Skeletal muscle tissue (tissue), 4 donors: Measurements from ENCODE around the gene ARHGAP31. TPM values are rescaled to one million over a fixed set of nuclear protein-coding genes. Genes with fewer than 3 reads are reported as not detected.

Source experiments
- H3K27ac ChIP-seq: one replicate; pipeline ENCODE4 v1.7.0; 2013; ENCODE audit warnings: mild to moderate bottlenecking, low read depth, low read length, inconsistent platforms
- H3K27me3 ChIP-seq, 3 donors: one replicate each; pipeline ENCODE4 v1.7.0; 2013; ENCODE audit warnings: low read length in 3 of 3; ENCODE audit not compliant: control insufficient read depth in 3 of 3, insufficient read depth in 3 of 3
- H3K36me3 ChIP-seq, 3 donors: one replicate each; pipeline ENCODE4 v1.7.0; 2013; ENCODE audit warnings: low read length in 3 of 3; ENCODE audit not compliant: control insufficient read depth in 3 of 3, insufficient read depth in 3 of 3
- H3K4me1 ChIP-seq, 3 donors: one replicate each; pipeline ENCODE4 v1.7.0; 2013; ENCODE audit warnings: low read length in 3 of 3, mild to moderate bottlenecking in 3 of 3; ENCODE audit not compliant: control insufficient read depth in 3 of 3, insufficient read depth in 3 of 3
- H3K4me3 ChIP-seq, 3 donors: one replicate each; pipeline ENCODE4 v1.7.0; 2013; ENCODE audit warnings: low read length in 3 of 3
- H3K9ac ChIP-seq, 3 donors: one replicate each; pipeline ENCODE4 v1.7.0; 2013; ENCODE audit warnings: low read length in 3 of 3, mild to moderate bottlenecking in 3 of 3, moderate library complexity in 2 of 3, low read depth in 1 of 3
- H3K9me3 ChIP-seq, 3 donors: one replicate each; pipeline ENCODE4 v1.7.0; 2013; ENCODE audit warnings: low read length in 3 of 3; ENCODE audit not compliant: control insufficient read depth in 3 of 3
- total RNA-seq: library from RNA; depleted of rRNA; stranded (reverse); fragments of >200 nt; gene quantifications from one replicate; pipeline ENCODE4 v1.2.3, GENCODE V29; 2014
- donor health status: Osteomylitis.

The ARHGAP31 gene
- total RNA-seq, 1 donor from 2014 or later, result 9.4 TPM

GRCh38 chr3:119401069-119401468, 106.9 kb downstream of the ARHGAP31 start:
- no peaks in the 10 kb centered on the region for H3K27me3 ChIP-seq
- H3K27ac ChIP-seq, result no peak overlapping the region
- H3K9me3 ChIP-seq, result no peaks in the 10 kb centered on the region
- peaks cover 0 to 20% (median 9%) of the 10 kb centered on the region in 3 donors for H3K36me3 ChIP-seq
- H3K9ac ChIP-seq, result no peak overlapping the region
- no peak overlapping the region for H3K4me3 ChIP-seq
- no peaks in the 10 kb centered on the region for H3K4me1 ChIP-seq

GRCh38 chr3:119401503-119402440, 107.6 kb downstream of the ARHGAP31 start:
- Histone ChIP-seq H3K36me3 (peaks cover 0 to 20% (median 9%) of the 10 kb centered on the region in 3 donors), H3K27ac (no peak overlapping the region), H3K4me3 (no peak overlapping the region), H3K4me1 (no peaks in the 10 kb centered on the region), H3K9ac (no peak overlapping the region), H3K9me3 (no peaks in the 10 kb centered on the region), H3K27me3 (no peaks in the 10 kb centered on the region)

DNA sequence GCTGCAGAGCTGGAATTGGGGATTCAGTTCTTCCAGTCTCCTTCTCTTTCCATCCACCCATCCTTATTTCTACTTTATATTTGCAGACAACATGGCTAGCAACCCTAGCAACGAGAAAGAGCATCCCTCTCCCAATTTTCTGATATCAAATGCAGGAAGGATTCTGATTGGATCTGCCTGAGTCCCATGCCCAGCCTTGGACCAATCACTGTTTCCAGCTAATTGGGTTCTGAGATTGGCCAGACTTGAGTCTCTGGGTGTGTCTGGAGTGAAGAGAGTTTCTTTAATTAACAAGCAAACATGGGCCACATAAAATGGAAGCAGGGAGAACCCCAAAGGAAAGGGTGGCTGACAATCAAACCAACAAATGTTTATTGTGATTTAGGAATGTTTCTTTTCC, 108.6 kb downstream of the ARHGAP31 start:
- Histone ChIP-seq H3K27me3 (no peaks in the 10 kb centered on the region), H3K4me3 (no peak overlapping the region), H3K36me3 (peaks cover 0 to 18% (median 9%) of the 10 kb centered on the region in 3 donors), H3K9me3 (no peaks in the 10 kb centered on the region), H3K4me1 (no peaks in the 10 kb centered on the region), H3K9ac (no peak overlapping the region), H3K27ac (no peak overlapping the region)

- peaks cover 0 to 18% (median 9%) of the 10 kb centered on the region in 3 donors for H3K36me3 ChIP-seq
- H3K27me3 ChIP-seq, result no peaks in the 10 kb centered on the region
- H3K4me3 ChIP-seq, result no peak overlapping the region
- H3K27ac ChIP-seq, result no peak overlapping the region
- no peak overlapping the region for H3K9ac ChIP-seq
- H3K9me3 ChIP-seq, result no peaks in the 10 kb centered on the region
- no peaks in the 10 kb centered on the region for H3K4me1 ChIP-seq
Observed at GRCh38 chr3:119403201-119403600, 109.0 kb downstream of the ARHGAP31 start.

GRCh38 chr3:119405315-119405714, 111.1 kb downstream of the ARHGAP31 start:
- no peaks in the 10 kb centered on the region for H3K9me3 ChIP-seq
- no peaks in the 10 kb centered on the region for H3K4me1 ChIP-seq
- no peak overlapping the region for H3K4me3 ChIP-seq
- H3K27me3 ChIP-seq, result no peaks in the 10 kb centered on the region
- peaks cover 0 to 14% (median 7%) of the 10 kb centered on the region in 3 donors for H3K36me3 ChIP-seq
- no peak overlapping the region for H3K9ac ChIP-seq
- no peak overlapping the region for H3K27ac ChIP-seq

DNA sequence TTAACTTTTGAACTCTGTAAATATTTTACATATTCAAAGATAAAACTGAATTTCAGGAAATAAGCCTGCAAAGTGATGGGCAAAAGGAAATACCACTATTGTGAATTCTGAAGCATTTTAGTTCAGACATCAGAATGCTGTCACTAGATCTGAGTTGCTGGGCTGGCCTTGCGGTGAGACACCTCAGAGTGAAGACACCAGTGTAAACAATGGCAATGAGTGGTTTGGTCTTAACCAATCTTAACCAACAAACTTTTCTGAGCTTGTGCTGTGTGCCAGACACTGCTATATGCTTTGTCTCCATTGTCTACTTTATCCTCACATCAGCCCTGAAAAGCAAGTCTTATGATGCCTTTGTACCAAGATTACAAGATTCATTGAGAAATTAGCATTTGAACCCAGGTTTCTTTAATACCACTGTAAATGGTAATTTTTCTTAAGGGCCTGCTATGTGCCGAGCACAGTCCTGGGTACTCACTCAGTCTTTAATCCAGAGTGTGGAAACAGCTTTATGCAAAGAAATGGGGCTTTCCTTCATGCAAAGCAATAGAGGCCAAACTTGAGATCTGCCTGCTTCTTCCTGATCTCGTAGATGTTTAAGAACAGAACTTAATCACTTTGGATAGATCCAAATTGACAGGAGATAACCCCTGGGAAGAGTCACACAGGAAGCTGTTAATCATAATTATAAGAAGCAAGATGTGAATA, 114.2 kb downstream of the ARHGAP31 start:
- Histone ChIP-seq H3K27me3 (no peaks in the 10 kb centered on the region), H3K27ac (no peak overlapping the region), H3K4me1 (no peaks in the 10 kb centered on the region), H3K4me3 (no peak overlapping the region), H3K9me3 (no peaks in the 10 kb centered on the region), H3K9ac (no peak overlapping the region), H3K36me3 (peaks cover 0 to 3% (median 3%) of the 10 kb centered on the region in 3 donors)

GRCh38 chr3:119409844-119410243, 115.7 kb downstream of the ARHGAP31 start:
- no peak overlapping the region for H3K9ac ChIP-seq
- H3K27me3 ChIP-seq, result no peaks in the 10 kb centered on the region
- no peaks in the 10 kb centered on the region for H3K9me3 ChIP-seq
- H3K4me3 ChIP-seq, result no peak overlapping the region
- no peaks in the 10 kb centered on the region for H3K4me1 ChIP-seq
- no peak overlapping the region for H3K27ac ChIP-seq
- H3K36me3 ChIP-seq, result peaks cover 0 to 11% (median 5%) of the 10 kb centered on the region in 3 donors

DNA sequence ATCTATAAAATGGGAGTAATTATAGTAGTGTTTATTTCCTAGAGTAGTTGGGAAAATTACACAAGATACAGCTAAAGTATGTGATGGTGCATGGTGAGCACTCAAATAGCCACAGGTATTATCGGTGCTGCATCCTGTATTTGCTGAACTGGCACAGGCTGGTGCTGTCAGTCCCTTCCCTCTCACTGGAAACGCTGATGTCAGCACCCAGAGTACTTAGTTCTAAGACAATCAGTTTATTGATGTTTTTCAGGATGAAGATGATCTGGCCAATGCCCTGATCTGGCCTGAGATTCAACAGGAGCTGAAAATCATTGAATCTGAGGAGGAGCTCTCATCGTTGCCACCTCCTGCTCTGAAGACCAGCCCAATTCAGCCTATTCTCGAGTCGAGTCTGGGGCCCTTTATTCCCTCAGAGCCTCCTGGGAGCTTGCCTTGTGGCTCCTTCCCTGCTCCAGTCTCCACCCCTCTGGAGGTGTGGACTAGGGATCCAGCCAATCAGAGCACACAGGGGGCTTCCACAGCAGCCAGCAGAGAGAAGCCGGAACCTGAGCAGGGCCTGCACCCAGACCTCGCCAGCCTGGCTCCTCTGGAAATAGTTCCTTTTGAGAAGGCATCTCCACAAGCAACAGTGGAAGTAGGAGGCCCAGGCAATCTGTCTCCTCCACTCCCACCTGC, 119.6 kb downstream of the ARHGAP31 start:
- H3K27ac ChIP-seq, result no peak overlapping the region
- no peaks in the 10 kb centered on the region for H3K9me3 ChIP-seq
- H3K36me3 ChIP-seq, result peaks cover 0 to 16% (median 6%) of the 10 kb centered on the region in 3 donors

GRCh38 chr3:119416873-119417272, 122.7 kb downstream of the ARHGAP31 start:
- no peaks in the 10 kb centered on the region for H3K4me1 ChIP-seq
- no peaks in the 10 kb centered on the region for H3K27me3 ChIP-seq
- H3K36me3 ChIP-seq, result peaks cover 0 to 16% (median 3%) of the 10 kb centered on the region in 3 donors
- no peaks in the 10 kb centered on the region for H3K9me3 ChIP-seq
- no peak overlapping the region for H3K9ac ChIP-seq
- H3K27ac ChIP-seq, result no peak overlapping the region
- no peak overlapping the region for H3K4me3 ChIP-seq

More for the DNA sequence above, 119.6 kb downstream of the ARHGAP31 start:
- no peaks in the 10 kb centered on the region for H3K27me3 ChIP-seq
- H3K4me1 ChIP-seq, result no peaks in the 10 kb centered on the region
- H3K4me3 ChIP-seq, result no peak overlapping the region
- H3K9ac ChIP-seq, result no peak overlapping the region
